Calu3 (cell line): Measurements from ENCODE around the gene TRIO. TPM values are rescaled to one million over a fixed set of nuclear protein-coding genes. Genes with fewer than 3 reads are reported as not detected.

Experiments used
- BruUV-seq: library from RNA; stranded (reverse); fragments of 400-500 nt; replicated peaks from 2 replicates; lab custom pipeline; 2021; lab: Mats Ljungman, UMichigan
- CTCF ChIA-PET: fragments of 300-600 bp; sonication (Branson Sonifier 250); formaldehyde crosslinking; loops from one replicate; lab custom pipeline; 2022; ENCODE audit warnings: antibody characterized with exemption; lab: Charles Lee
- DNase-seq: peaks from one replicate; pipeline ENCODE4 v3.0.0; 2022
- H3K27ac Mint-ChIP-seq: one replicate; pipeline ENCODE4 v1.8.0; 2022; ENCODE audit warnings: mixed read lengths; ENCODE audit not compliant: unreplicated experiment
- H3K27me3 Mint-ChIP-seq: one replicate; pipeline ENCODE4 v1.8.0; 2022; ENCODE audit warnings: mixed read lengths; ENCODE audit not compliant: unreplicated experiment
- H3K36me3 Mint-ChIP-seq: one replicate; pipeline ENCODE4 v1.8.0; 2022; ENCODE audit warnings: mild to moderate bottlenecking, moderate library complexity, mixed read lengths; ENCODE audit not compliant: insufficient read depth, unreplicated experiment
- H3K4me1 Mint-ChIP-seq: one replicate; pipeline ENCODE4 v1.8.0; 2022; ENCODE audit warnings: mild to moderate bottlenecking, low read depth, mixed read lengths; ENCODE audit not compliant: unreplicated experiment
- H3K4me3 Mint-ChIP-seq: one replicate; pipeline ENCODE4 v1.8.0; 2022; ENCODE audit warnings: mild to moderate bottlenecking, low read depth, moderate library complexity, mixed read lengths; ENCODE audit not compliant: unreplicated experiment
- H3K9me3 Mint-ChIP-seq: one replicate; pipeline ENCODE4 v1.8.0; 2022; ENCODE audit warnings: low read depth, mixed read lengths; ENCODE audit not compliant: unreplicated experiment
- intact Hi-C: fragments of 100-400 bp; cut with micrococcal nuclease; formaldehyde crosslinking; loops from one replicate; pipeline ENCODE4 v1.10.0; 2022; ENCODE audit not compliant: unreplicated experiment
- total RNA-seq: library from RNA; stranded (reverse); gene quantifications from 2 replicates; pipeline ENCODE4 v1.2.3, GENCODE V29; 2022
- TF ChIP-seq, protein P1 (sequence below): fragments of 200-600 bp; IDR thresholded peaks from one replicate; pipeline ENCODE4 v1.8.0; 2022; ENCODE audit warnings: antibody characterized with exemption; ENCODE audit not compliant: unreplicated experiment

Gene TRIO
- total RNA-seq, 1 experiment from 2014 or later = 183 TPM

DNA sequence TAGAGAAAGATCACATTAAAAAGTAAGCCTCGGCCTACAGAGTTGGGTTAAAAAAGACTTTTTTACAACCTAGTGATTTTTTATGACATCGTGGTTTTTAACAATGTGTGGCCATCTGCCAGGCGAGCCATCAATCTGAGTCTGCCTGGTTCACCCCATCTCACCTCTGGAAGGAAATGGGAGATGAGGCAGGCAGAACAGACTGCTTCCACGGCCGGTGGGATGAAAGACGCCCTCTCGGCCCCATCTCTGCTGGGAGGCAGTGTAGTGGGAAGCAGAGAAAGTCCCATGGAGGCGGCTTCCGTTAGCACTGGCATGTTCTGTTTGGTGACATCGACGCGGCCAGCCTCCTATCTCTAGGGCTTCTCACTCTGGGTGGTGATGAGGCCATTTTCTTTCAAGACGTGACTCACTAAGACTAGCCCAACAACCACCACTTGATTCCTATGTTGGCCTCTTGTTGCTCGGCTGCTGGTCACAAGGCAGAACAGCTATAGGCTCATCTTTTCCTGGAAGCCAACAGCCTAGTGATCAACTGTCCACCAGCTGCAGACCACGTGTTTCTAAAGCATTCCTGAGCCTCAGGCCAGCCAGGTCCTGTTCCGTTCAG, 306.0 kb downstream of the TRIO start:
- CTCF ChIA-PET = no interaction called here
- Mint-ChIP-seq H3K27ac (no peak overlapping the region), H3K36me3 (peaks cover 14% of the 10 kb centered on the region), H3K4me1 (no peaks in the 10 kb centered on the region), H3K9me3 (no peaks in the 10 kb centered on the region), H3K4me3 (no peak overlapping the region), H3K27me3 (no peaks in the 10 kb centered on the region)
- no TSS peak for BruUV-seq
- DNase-seq = no peak
- intact Hi-C loops = no loop called here
- TF ChIP-seq, protein P1, sequence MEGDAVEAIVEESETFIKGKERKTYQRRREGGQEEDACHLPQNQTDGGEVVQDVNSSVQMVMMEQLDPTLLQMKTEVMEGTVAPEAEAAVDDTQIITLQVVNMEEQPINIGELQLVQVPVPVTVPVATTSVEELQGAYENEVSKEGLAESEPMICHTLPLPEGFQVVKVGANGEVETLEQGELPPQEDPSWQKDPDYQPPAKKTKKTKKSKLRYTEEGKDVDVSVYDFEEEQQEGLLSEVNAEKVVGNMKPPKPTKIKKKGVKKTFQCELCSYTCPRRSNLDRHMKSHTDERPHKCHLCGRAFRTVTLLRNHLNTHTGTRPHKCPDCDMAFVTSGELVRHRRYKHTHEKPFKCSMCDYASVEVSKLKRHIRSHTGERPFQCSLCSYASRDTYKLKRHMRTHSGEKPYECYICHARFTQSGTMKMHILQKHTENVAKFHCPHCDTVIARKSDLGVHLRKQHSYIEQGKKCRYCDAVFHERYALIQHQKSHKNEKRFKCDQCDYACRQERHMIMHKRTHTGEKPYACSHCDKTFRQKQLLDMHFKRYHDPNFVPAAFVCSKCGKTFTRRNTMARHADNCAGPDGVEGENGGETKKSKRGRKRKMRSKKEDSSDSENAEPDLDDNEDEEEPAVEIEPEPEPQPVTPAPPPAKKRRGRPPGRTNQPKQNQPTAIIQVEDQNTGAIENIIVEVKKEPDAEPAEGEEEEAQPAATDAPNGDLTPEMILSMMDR = no peak

DNA sequence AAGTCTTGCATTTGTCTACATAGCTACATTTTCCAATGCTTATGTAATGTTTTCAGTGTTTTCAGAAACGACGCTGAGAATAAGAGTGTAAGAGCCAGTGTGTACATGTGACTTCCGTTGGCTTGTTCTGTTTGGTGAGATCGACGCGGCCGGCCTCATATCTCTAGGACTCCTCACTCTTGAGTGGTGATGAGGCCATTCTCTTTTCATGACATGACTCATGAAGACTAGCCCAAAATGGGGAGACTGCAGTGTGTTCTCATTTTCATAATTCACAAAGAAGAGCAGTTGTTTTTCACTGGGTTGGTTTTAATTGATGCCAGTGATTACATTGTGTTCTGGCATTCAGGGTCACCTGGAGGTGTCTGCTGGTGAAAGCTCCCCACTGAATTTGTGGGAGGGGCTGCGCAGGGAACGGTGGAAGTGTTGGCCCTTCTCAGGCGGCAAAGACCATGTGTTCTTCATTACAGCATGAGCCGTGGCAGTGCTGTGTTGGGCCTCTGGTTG, 306.9 kb downstream of the TRIO start:
- H3K36me3 Mint-ChIP-seq = peaks cover 15% of the 10 kb centered on the region
- TF ChIP-seq, protein P1 = no peak
- DNase-seq = no peak
- no peaks in the 10 kb centered on the region for H3K9me3 Mint-ChIP-seq
- BruUV-seq = no TSS peak
- H3K4me1 Mint-ChIP-seq = no peaks in the 10 kb centered on the region
- no peak overlapping the region for H3K27ac Mint-ChIP-seq
- no peaks in the 10 kb centered on the region for H3K27me3 Mint-ChIP-seq
- intact Hi-C loops = no loop called here
- no peak overlapping the region for H3K4me3 Mint-ChIP-seq
- CTCF ChIA-PET = no interaction called here

DNA sequence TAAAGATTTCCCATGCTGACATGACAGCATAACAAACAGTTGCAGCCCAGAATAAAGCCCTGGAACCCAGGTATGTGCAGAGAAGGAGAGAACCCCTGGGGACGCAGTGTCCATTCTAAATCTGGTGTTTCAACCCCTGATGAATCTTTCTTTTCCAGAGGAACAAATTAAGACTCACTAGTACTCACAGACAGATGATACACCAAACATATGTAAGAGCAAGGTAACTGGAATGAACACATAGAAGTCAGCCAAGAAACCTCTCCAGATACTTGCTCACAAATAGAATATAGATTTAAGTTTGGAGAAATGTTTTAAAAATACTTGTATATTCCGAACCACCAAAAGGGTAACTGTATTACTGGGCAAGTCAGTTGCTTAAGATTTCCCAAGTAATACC, 307.6 kb downstream of the TRIO start:
- Mint-ChIP-seq H3K9me3 (no peaks in the 10 kb centered on the region), H3K27ac (no peak overlapping the region), H3K4me3 (no peak overlapping the region), H3K36me3 (peaks cover 15% of the 10 kb centered on the region), H3K27me3 (no peaks in the 10 kb centered on the region), H3K4me1 (no peaks in the 10 kb centered on the region)
- DNase-seq = no peak
- TF ChIP-seq, protein P1 = no peak
- intact Hi-C loops = no loop called here
- no TSS peak for BruUV-seq
- CTCF ChIA-PET = no interaction called here

DNA sequence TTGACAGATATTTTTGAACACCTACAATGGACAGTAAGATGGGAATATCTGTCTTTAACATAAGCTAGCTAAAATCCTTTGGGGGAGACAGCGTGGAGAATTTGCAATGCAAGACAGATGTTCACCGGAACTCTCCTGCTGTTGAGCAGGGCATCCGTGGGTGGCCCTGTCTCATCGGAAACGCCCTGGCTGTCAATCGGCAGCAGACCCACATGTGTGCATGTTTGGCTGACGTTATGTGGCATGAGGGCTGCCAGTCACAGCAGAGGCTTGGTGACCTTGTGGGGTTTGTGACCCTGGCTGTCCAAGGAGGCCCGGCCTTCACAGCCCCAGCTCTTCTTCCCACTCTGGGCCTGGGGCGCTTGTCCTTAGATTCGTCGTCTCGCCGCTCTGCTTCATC, 308.7 kb downstream of the TRIO start:
- Mint-ChIP-seq H3K9me3 (no peaks in the 10 kb centered on the region), H3K36me3 (peaks cover 15% of the 10 kb centered on the region), H3K27me3 (no peaks in the 10 kb centered on the region), H3K27ac (no peak overlapping the region), H3K4me3 (no peak overlapping the region), H3K4me1 (no peaks in the 10 kb centered on the region)
- CTCF ChIA-PET = no interaction called here
- no peak for DNase-seq
- intact Hi-C loops = no loop called here
- TF ChIP-seq, protein P1 = no peak
- BruUV-seq = no TSS peak
